ENCODE measurements around the gene HTRA3. TPM values are rescaled to one million over a fixed set of nuclear protein-coding genes. Genes with fewer than 3 reads are reported as not detected.
A peak's percentile ranks its signal among the peaks of the same experiment; 100 is the strongest.

HTRA3 gene
- total RNA-seq, 1 donor from 2014 or later, result 1.6 TPM

DNA sequence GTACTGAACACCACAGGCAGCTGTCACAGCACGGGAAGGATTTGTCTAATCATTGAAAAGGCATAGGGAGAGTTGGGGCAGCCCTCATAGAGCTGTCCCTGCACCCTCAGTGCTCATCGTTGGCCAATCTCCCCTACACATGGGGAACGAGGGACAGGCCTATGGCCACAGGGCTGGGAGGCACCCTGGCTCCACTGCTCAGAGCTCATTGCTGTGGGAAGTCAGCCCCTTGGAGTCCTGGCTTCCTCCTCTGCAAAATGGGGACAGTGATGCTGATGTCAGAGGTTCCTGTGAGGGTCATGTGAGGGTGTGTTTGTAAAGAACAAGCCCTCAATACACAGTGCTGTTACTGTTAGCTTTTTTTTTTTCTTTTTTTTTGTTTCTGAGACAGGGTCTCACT, 19.3 kb upstream of the HTRA3 start:
- Mint-ChIP-seq H3K9me3 (no peaks in the 10 kb centered on the region), H3K27ac (no peak overlapping the region), H3K4me3 (no peak overlapping the region), H3K27me3 (ENCODE audit: insufficient read depth, low read depth) (peaks cover 7% of the 10 kb centered on the region), H3K4me1 (peaks cover 23% of the 10 kb centered on the region), H3K36me3 (no peaks in the 10 kb centered on the region)
- no peaks in the 10 kb centered on the region for H3K9me3 ChIP-seq (ENCODE audit: low read depth)
- TF ChIP-seq EZH2phosphoT487 (IDR thresholded peaks at IDR 0.05) (no peak), EZH2 (IDR thresholded peaks at IDR 0.05) (no peak)
- TF ChIP-seq, protein P1, sequence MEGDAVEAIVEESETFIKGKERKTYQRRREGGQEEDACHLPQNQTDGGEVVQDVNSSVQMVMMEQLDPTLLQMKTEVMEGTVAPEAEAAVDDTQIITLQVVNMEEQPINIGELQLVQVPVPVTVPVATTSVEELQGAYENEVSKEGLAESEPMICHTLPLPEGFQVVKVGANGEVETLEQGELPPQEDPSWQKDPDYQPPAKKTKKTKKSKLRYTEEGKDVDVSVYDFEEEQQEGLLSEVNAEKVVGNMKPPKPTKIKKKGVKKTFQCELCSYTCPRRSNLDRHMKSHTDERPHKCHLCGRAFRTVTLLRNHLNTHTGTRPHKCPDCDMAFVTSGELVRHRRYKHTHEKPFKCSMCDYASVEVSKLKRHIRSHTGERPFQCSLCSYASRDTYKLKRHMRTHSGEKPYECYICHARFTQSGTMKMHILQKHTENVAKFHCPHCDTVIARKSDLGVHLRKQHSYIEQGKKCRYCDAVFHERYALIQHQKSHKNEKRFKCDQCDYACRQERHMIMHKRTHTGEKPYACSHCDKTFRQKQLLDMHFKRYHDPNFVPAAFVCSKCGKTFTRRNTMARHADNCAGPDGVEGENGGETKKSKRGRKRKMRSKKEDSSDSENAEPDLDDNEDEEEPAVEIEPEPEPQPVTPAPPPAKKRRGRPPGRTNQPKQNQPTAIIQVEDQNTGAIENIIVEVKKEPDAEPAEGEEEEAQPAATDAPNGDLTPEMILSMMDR (IDR thresholded peaks at IDR 0.05), result no peak
- H4K20me1 ChIP-seq (ENCODE audit: low read depth), result no peaks in the 10 kb centered on the region
- DNase-seq (ENCODE audit: low spot score), result no peak
- no peaks in the 10 kb centered on the region for H3F3A ChIP-seq (ENCODE audit: low read depth)
- H2AFZ ChIP-seq (replicated peaks), result no peak overlapping the region
- no peaks in the 10 kb centered on the region for H3K79me2 ChIP-seq (ENCODE audit: low read depth)
- H3K4me3 ChIP-seq, result no peak overlapping the region
- no peaks in the 10 kb centered on the region for H3K36me3 ChIP-seq
- H3K4me1 ChIP-seq, result no peaks in the 10 kb centered on the region
- no peaks in the 10 kb centered on the region for H3K27me3 ChIP-seq
- no peak overlapping the region for H3K9ac ChIP-seq
- H3K27ac ChIP-seq, result no peak overlapping the region
- H3K4me2 ChIP-seq, result no peak overlapping the region

DNA sequence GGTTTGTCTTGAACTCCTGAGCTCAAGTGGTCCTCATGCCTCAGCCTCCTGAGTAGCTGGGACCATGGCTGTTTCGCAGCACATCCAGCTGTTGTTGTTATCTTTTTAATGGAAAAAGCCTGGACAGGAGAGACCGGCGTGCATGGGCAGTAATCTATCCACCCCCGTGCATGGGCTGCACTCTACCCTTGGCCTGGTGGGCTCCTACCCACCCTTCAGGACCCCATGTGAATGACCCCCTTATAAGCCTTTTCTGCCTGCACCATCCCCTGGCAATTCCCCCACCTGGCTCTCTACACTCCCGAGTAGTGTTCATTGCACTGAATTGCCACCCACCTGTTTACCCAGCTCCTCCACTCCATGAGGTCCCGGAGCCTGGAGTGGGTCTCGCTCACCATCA, 18.9 kb upstream of the HTRA3 start:
- no peaks in the 10 kb centered on the region for H4K20me1 ChIP-seq (ENCODE audit: low read depth)
- no peak overlapping the region for H3K27ac Mint-ChIP-seq
- H3K4me3 Mint-ChIP-seq, result no peak overlapping the region
- no peaks in the 10 kb centered on the region for H3K36me3 Mint-ChIP-seq
- H3K9me3 Mint-ChIP-seq, result no peaks in the 10 kb centered on the region
- no peak overlapping the region for H3K9ac ChIP-seq
- H3K36me3 ChIP-seq, result no peaks in the 10 kb centered on the region
- no peak overlapping the region for H3K4me3 ChIP-seq
- H3K27me3 Mint-ChIP-seq (ENCODE audit: insufficient read depth, low read depth), result peaks cover 7% of the 10 kb centered on the region
- no peak overlapping the region for H2AFZ ChIP-seq (replicated peaks)
- DNase-seq (ENCODE audit: low spot score), result no peak
- TF ChIP-seq, protein P1 (IDR thresholded peaks at IDR 0.05), result no peak
- no peaks in the 10 kb centered on the region for H3K9me3 ChIP-seq (ENCODE audit: low read depth)
- no peaks in the 10 kb centered on the region for H3F3A ChIP-seq (ENCODE audit: low read depth)
- H3K27ac ChIP-seq, result no peak overlapping the region
- no peaks in the 10 kb centered on the region for H3K27me3 ChIP-seq
- peaks cover 20% of the 10 kb centered on the region for H3K4me1 Mint-ChIP-seq
- H3K4me1 ChIP-seq, result no peaks in the 10 kb centered on the region
- no peak overlapping the region for H3K4me2 ChIP-seq
- H3K79me2 ChIP-seq (ENCODE audit: low read depth), result no peaks in the 10 kb centered on the region

DNA sequence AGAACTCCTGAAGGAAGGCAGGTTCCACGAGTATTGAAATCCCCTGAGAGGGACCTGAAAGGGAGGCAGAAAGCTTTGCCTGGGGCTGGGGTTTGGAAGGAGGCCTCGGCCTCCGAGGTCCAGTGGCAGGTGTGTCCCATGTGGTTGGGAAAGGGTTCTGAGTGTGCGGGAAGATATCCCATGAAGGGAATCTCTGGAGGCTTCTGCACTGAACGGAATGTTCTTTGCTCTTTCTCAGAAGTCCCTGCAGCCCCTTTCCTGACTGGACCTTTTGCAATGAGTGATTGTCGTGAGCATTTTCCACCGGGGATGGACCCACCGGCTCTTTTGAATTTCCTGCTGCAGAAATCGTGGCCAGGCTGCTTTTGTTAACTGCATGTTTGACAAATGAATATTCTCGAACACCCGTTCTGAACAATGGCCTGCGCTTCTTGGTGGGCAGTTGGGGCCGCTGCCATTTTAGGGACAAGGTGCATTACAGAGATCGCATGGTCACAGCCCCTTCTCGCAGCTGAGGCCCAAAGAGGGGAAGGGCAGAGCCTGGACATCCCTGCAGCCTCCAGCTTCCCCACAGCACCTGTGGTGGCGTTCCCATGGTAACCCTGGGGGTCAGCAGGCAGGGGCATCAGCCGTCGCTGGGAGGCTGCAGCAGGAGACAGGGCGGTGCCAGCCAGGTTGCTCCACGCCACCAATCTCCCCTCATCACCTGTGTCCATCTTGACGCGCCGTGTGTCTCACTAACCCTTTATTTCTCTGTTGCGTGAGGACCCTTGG, 18.3 kb upstream of the HTRA3 start:
- no peak for TF ChIP-seq EZH2 (IDR thresholded peaks at IDR 0.05)
- TF ChIP-seq, protein P1 (IDR thresholded peaks at IDR 0.05), result no peak
- no peak for TF ChIP-seq EZH2phosphoT487 (IDR thresholded peaks at IDR 0.05)

More for the DNA sequence above, 18.3 kb upstream of the HTRA3 start:
- H3K9me3 Mint-ChIP-seq, result no peaks in the 10 kb centered on the region
- H3F3A ChIP-seq (ENCODE audit: low read depth), result no peaks in the 10 kb centered on the region
- no peak overlapping the region for H2AFZ ChIP-seq (replicated peaks)
- H3K79me2 ChIP-seq (ENCODE audit: low read depth), result no peaks in the 10 kb centered on the region
- no peak overlapping the region for H3K9ac ChIP-seq
- H3K27ac ChIP-seq, result no peak overlapping the region
- H3K27me3 Mint-ChIP-seq (ENCODE audit: insufficient read depth, low read depth), result peaks cover 7% of the 10 kb centered on the region
- no peaks in the 10 kb centered on the region for H3K36me3 Mint-ChIP-seq
- no peaks in the 10 kb centered on the region for H4K20me1 ChIP-seq (ENCODE audit: low read depth)
- H3K4me2 ChIP-seq, result no peak overlapping the region
- H3K4me3 Mint-ChIP-seq, result no peak overlapping the region
- H3K27ac Mint-ChIP-seq, result peak overlapping the region; percentile 21
- H3K36me3 ChIP-seq, result no peaks in the 10 kb centered on the region
- H3K4me3 ChIP-seq, result no peak overlapping the region
- H3K27me3 ChIP-seq, result no peaks in the 10 kb centered on the region
- no peak for DNase-seq (ENCODE audit: low spot score)
- H3K4me1 ChIP-seq, result no peaks in the 10 kb centered on the region
- peaks cover 22% of the 10 kb centered on the region for H3K4me1 Mint-ChIP-seq
- H3K9me3 ChIP-seq (ENCODE audit: low read depth), result no peaks in the 10 kb centered on the region

All from neural progenitor cell (in vitro differentiated cells).